Stimulated activated CD8-positive, alpha-beta memory T cell treated with anti-CD3 and anti-CD28 coated beads, Interleukin-7, amount 100 ng/mL, for 48 hours (primary cell): ENCODE data around the gene SUPT20HL2.
"Not testable (repeated sequence)": the region's sequence is repeated elsewhere in the genome, so short reads cannot be mapped to it uniquely, and the experiment has no call there.

Experiments
- DNase-seq, 2 donors: peaks; one replicate each; pipeline ENCODE4 v3.0.0-alpha.2; 2020; ENCODE audit warnings: low read depth in 1 of 2; ENCODE audit errors: extremely low read depth in 1 of 2

The SUPT20HL2 gene

DNA sequence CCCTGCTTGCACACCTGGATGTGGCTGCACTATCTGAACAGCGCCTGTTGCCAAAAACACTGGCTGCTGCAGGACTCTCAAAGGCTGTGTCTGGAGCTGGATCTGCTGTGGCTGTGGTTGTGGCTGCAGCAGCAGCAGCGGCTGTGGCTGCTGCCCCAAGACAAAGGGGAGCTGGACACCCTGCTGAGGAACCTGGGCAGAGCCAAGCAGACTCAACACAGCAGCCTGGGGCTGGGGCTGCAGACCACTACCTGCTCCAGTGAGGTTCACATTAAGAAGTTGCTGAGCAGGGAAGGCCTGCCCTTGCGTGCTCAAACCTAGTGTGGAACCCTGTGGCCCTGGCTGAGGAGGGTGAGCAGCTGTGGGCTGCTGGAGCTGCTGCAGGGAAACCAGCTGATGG lies 3.0 kb downstream of the SUPT20HL2 start:
- DNase-seq: not testable (repeated sequence)

DNA sequence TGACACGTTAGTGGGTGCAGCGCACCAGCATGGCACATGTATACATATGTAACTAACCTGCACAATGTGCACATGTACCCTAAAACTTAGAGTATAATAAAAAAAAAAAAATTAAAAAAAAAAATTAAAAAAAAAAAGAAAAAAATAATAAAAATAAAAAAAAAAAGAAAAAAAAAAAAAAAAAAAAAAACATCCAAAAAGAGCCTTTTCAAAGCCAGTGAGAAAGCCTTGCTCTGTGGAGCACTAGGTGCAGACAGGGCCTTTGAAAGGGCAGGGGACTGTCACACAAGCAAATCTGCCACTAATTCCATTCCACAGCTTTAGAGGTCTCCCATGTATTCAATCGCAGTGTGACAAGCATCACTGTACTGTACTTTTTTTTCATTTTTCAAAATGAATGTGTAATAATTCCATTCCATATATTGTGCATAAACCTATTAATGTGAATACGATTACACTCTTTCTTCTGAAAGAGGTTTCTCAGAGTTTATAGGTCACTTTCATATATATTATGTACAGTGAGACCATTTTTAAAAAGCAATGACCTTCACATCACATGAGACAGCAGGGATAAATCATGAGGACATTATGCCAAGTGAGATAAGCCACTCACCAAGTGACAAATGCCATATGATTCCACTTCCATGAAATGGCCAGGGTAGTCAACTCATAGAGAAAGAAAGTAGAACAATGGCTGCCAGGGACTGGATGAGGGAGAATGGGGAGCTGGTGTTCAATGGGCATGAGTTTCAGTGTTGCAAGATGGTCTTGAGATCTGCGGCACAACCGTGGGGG lies 4.1 kb downstream of the SUPT20HL2 start:
- not testable (repeated sequence) for DNase-seq

- DNase-seq: not testable (repeated sequence)
Measured at GRCh38 chrX:24308803-24309202, 5.1 kb downstream of the SUPT20HL2 start.

DNA sequence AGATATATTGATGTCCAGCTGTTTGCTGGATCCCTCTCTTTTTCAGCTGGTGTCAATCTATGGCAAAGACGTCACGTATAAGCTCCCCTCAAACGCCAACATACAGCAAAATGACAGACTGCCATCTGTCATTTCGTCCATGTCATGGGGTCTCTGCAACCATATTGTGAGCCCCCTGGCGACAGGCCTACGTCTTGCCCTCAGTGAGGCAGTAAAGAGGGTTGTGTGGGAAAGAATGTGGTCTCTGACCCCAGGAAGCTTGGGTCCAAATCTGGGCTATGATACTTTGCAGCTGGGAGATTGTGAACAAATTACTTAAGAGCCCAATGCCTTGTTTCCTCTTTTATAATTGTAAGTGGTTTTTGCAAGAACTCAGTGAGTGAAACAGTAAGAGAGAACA lies 7.4 kb downstream of the SUPT20HL2 start:
- DNase-seq: no peak

DNA sequence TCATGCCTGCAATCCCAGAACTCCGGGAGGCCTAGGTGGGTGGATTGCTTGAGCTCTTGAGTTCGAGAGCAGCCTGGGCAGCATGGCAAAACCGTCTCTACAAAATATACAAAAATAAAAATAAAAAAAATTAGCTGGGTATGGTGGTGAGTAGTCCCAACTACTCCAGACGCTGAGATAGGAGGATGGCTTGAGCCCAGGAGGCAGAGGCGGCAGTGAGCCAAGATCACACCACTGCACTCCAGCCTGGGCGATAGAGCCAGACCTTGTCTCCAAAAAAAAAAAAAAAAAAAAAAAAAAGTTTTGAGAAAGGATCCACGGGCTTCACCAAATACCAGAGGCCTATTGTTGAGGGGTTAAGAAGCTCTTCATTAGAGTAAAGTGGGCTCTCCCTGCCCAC lies 8.0 kb downstream of the SUPT20HL2 start:
- no peak for DNase-seq

GRCh38 chrX:24301806-24302205 lies 12.1 kb downstream of the SUPT20HL2 start:
- DNase-seq: no peak

DNA sequence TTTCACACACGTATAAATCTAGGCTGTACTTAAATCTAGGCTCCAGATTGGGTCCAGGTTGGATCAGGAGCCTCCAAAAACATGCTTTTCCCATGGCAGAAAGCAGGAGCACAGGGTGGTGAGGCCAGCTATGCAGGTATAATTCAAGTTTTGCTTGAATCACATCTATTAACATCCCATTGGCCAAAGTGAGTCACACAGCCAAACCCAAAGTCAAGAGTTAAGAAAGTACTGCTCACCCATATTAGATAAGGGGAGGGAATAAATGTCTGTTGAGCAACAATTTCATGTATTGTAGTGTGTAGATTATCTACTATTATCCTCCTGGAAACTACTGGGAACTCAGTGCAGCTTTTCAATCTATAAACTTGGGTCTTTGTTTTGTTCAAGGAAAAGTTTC lies 12.8 kb downstream of the SUPT20HL2 start:
- DNase-seq: no peak

- no peak for DNase-seq
Measured at GRCh38 chrX:24298191-24298590, 15.7 kb downstream of the SUPT20HL2 start.

DNA sequence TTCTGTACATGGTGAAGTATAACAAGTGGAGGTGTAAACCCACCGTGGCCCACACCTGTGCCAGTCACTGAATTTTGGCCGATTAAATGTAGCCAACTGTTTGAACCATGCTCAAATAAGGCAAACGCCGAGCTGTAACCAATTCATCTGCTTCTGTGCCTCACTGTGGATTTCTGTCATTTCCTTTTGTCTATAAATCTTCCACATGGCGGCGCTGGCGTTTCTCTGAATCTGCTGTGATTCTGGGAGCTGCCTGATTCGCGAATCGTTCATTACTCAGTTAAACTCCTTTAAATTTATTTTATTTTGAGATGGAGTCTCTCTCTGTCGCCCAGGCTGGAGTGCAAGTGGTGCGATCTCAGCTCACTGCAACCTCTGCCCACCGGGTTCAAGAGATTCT lies 19.2 kb downstream of the SUPT20HL2 start:
- DNase-seq: peak in 1 of 2 donors; percentile 1

GRCh38 chrX:24293412-24293811 lies 20.5 kb downstream of the SUPT20HL2 start:
- DNase-seq: no peak

GRCh38 chrX:24292353-24292752 lies 21.5 kb downstream of the SUPT20HL2 start:
- no peak for DNase-seq

- DNase-seq: no peak
Measured at GRCh38 chrX:24285082-24285481, 28.8 kb downstream of the SUPT20HL2 start.

DNA sequence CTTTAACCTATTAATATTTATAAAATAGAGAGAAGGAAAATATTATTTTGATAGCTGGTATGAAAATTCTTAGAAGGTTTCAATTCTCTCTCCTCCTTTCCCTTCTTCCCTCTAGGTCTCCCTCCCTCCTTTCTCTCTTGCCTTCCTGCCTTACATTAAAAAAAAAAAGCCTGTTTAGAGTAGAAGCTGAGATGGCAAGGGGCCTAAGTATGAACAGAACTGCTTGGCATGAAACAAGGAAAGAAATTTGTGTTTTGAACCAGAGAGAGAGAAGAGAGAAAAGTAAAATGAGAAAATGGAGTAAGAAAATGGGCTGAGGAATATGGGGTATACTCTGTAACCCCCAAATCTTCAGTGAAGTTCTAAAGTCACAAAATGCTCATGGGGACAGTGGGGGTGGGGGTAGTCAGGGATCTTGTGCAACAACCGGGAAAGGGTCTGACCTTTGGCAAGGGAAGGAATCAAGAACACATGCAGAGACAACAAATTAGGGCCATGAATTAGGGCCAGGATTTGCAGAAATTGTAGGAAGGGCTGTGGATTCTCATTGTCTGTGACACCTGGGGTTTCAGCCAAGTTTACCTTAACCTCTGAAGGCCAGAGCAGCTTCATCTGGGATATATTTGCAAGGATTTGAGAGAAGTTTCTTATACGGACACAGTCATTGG lies 30.6 kb downstream of the SUPT20HL2 start:
- DNase-seq: no peak

DNA sequence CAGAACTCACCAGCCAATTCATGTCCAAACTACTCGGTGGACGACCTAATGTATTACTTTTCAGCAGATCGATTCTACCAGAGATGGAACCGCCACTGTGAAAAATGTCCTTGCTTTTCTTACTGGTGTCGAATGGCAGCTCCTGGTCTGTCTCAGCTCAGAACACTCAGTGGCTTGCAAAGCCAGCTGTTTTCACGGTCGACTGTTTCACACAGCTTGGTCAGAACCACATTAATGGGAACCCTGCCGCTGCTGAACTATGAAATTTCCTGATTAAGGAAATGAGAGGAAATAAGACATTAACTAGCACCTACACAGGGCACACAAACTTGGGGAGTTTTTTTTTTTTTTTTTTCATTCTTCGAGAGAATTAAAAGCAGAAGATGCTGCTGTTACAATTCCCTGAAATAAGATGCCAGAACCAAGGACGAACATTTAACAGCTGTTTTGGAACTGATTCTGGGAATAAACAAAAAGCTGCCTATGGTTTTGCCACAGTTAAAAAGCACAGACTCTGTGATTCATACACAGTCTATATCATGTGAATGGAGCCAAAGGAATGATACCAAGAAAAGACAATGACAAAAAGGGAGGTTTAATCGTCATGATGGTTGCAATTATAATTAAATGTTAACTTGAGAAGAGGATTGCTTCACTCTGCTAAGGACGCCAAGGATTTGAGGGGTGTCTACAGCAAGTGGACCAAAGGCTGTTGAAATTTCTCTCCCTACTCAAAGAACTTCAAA lies 31.3 kb downstream of the SUPT20HL2 start:
- DNase-seq: no peak

DNA sequence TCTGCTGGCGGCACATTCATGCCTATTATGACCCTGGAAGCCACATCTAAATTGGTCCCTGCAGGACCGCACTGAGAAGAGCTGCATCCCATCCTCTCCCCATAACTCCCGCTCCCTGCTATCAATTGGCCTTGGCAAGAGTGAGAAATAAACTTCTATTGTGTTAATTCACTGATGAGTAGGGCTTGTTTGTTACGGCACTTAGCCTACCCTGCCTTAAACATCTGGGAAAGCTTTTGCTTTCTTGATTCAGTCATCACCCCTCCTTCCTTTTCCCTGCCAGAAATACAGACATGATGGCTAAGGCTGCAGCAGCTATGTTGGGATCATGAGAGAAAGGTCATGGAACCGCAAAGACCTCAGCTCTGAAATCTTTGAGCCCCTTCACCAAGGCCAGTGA lies 36.5 kb downstream of the SUPT20HL2 start:
- no peak for DNase-seq

DNA sequence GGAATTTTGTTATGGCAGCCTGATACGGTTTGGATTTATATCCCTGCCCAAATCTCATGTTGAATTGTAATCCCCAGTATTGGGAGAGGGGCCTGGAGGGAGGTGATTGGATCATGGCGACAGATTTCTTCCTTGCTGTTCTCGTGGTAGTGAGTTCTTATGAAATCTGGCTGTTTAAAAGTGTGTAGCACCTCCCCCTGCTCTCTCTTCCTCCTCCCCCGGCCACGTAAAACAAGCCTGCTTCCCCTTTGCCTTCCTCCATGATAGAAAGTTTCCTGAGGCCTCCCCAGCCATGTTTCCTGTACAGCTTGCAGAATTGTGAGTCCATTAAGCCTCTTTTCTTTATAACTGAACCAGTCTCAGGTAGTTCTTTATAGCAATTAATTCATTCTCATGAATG lies 37.9 kb downstream of the SUPT20HL2 start:
- no peak for DNase-seq

- no peak for DNase-seq
Measured at GRCh38 chrX:24271262-24271661, 42.6 kb downstream of the SUPT20HL2 start.

- no peak for DNase-seq
Measured at GRCh38 chrX:24268786-24269185, 45.1 kb downstream of the SUPT20HL2 start.

DNA sequence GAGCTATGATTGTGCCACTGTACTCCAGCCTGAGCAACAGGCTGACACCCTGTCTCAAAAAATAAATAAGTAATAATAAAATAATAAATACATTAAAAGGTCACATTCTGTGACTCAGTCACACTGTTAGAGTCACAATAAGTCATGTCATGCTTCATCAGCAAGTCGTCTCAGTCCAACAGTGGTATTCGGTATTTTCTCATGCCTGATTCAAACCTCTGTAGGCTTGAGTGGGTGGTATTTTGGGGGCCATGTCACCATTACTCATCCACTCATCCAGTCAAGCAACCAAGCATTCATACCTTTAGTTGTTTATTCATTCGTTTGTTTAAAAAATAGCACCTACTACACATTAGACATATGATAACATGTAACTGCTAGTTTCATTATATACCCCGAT lies 46.9 kb downstream of the SUPT20HL2 start:
- no peak for DNase-seq

DNA sequence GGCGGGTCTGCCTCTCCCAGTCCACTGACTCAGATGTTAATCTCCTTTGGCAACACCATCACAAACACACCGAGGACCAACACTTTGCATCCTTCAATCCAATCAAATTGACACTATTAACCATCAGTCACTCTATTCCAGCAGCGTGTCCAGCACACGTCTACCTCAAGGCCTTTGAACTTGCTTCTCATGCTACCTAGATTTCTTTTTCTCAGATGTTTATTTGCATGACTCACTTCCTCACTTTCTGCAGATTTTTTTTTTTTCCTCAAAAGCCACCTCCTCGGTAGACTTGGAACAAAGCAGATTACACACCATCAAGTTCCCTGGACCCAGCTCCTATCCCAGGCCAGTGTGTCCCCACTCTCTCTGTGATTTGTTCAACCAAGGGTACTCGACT lies 49.5 kb downstream of the SUPT20HL2 start:
- DNase-seq: no peak

GRCh38 chrX:24262309-24262708 lies 51.6 kb downstream of the SUPT20HL2 start:
- no peak for DNase-seq
